IMR-90 (cell line): ENCODE results near the gene CAB39. TPM values are rescaled to one million over a fixed set of nuclear protein-coding genes. Genes with fewer than 3 reads are reported as not detected.

Experiments
- ATAC-seq: fragments of 200-7000 bp; cut with Tn5 transposase; 2 replicates; pipeline ENCODE4 v1.9.1; 2020; ENCODE audit warnings: low read depth, mild to moderate bottlenecking, moderate library complexity
- BruUV-seq: library from RNA; stranded (reverse); fragments of 400-500 nt; replicated peaks from 2 replicates; lab custom pipeline; 2021; lab: Mats Ljungman, UMichigan
- CTCF ChIA-PET: fragments of 300-600 bp; formaldehyde crosslinking; extraction: SDS; loops from one replicate; lab custom pipeline; 2021; ENCODE audit warnings: antibody characterized with exemption; lab: Yijun Ruan, JAX
- POLR2A ChIA-PET: fragments of 300-600 bp; sonication (Branson Sonifier 250); formaldehyde crosslinking; loops from one replicate; lab custom pipeline; 2022; ENCODE audit warnings: antibody characterized with exemption; ENCODE audit not compliant: unreplicated experiment; lab: Charles Lee
- DNase-seq: peaks from one replicate; pipeline ENCODE4 v3.0.0; 2013
- H2AFZ ChIP-seq: replicated peaks from 2 replicates; pipeline ENCODE3; 2013; ENCODE audit warnings: low read length, mild to moderate bottlenecking; ENCODE audit not compliant: poor library complexity
- H2AK5ac ChIP-seq: 2 replicates; pipeline ENCODE4 v1.6.1; 2013; ENCODE audit warnings: low read depth, low read length, inconsistent platforms
- H2AK9ac ChIP-seq: replicated peaks from 2 replicates; pipeline ENCODE3; 2013; ENCODE audit warnings: mild to moderate bottlenecking, low read depth, low read length, moderate library complexity; ENCODE audit not compliant: poor library complexity
- H2BK120ac ChIP-seq: 2 replicates; pipeline ENCODE4 v1.6.1; 2013; ENCODE audit warnings: low read depth, low read length, inconsistent platforms
- H2BK15ac ChIP-seq: 3 replicates; pipeline ENCODE4 v1.6.1; 2013; ENCODE audit warnings: low read depth, low read length, inconsistent platforms
- H2BK20ac ChIP-seq: 2 replicates; pipeline ENCODE4 v1.6.1; 2013; ENCODE audit warnings: low read depth, mild to moderate bottlenecking, inconsistent platforms, low read length, moderate library complexity
- H2BK5ac ChIP-seq: 2 replicates; pipeline ENCODE4 v1.6.1; 2013; ENCODE audit warnings: mild to moderate bottlenecking, low read depth, low read length, inconsistent platforms; ENCODE audit not compliant: poor library complexity, severe bottlenecking
- H3K14ac ChIP-seq: replicated peaks from 2 replicates; pipeline ENCODE4 v1.6.1; 2013; ENCODE audit warnings: low read depth, low read length, inconsistent platforms
- H3K18ac ChIP-seq: 2 replicates; pipeline ENCODE4 v1.6.1; 2013; ENCODE audit warnings: low read depth, low read length, control low read depth
- H3K23ac ChIP-seq: 2 replicates; pipeline ENCODE4 v1.6.1; 2013; ENCODE audit warnings: low read depth, low read length, inconsistent platforms
- H3K27ac ChIP-seq: 2 replicates; pipeline ENCODE4 v1.5.1; 2013; ENCODE audit warnings: mild to moderate bottlenecking, control low read depth, low read length; ENCODE audit not compliant: insufficient read depth
- H3K27me3 ChIP-seq: 2 replicates; pipeline ENCODE4 v1.6.1; 2013; ENCODE audit warnings: low read length; ENCODE audit not compliant: control insufficient read depth, insufficient read depth
- H3K36me3 ChIP-seq: 2 replicates; pipeline ENCODE4 v1.6.1; 2013; ENCODE audit warnings: low read length, mixed read lengths; ENCODE audit not compliant: control insufficient read depth, insufficient read depth
- H3K4ac ChIP-seq: 2 replicates; pipeline ENCODE4 v1.6.1; 2013; ENCODE audit warnings: low read depth, low read length, inconsistent platforms
- H3K4me1 ChIP-seq: 2 replicates; pipeline ENCODE4 v1.6.1; 2013; ENCODE audit warnings: low read length, mixed read lengths; ENCODE audit not compliant: control insufficient read depth, insufficient read depth
- H3K4me2 ChIP-seq: 2 replicates; pipeline ENCODE4 v1.6.1; 2013; ENCODE audit warnings: low read depth, mild to moderate bottlenecking, control low read depth, low read length, moderate library complexity
- H3K4me3 ChIP-seq: 2 replicates; pipeline ENCODE4 v1.5.1; 2013; ENCODE audit warnings: low read depth, mild to moderate bottlenecking, control low read depth, low read length, moderate library complexity; ENCODE audit not compliant: insufficient read depth
- H3K56ac ChIP-seq: 2 replicates; pipeline ENCODE4 v1.6.1; 2013; ENCODE audit warnings: low read length, inconsistent platforms; ENCODE audit not compliant: insufficient read depth; ENCODE audit errors: extremely low read depth
- H3K79me1 ChIP-seq, 2 experiments: 2 replicates each; pipeline ENCODE4 v1.6.1; 2013; ENCODE audit warnings: low read length in 2 of 2, inconsistent platforms in 1 of 2, low read depth in 1 of 2
- H3K9ac ChIP-seq: 2 replicates; pipeline ENCODE4 v1.6.1; 2013; ENCODE audit warnings: low read depth, low read length, control low read depth
- H3K9me1 ChIP-seq: 2 replicates; pipeline ENCODE4 v1.6.1; 2013; ENCODE audit warnings: low read length, inconsistent platforms; ENCODE audit not compliant: insufficient read depth
- H3K9me3 ChIP-seq: 2 replicates; pipeline ENCODE4 v1.6.1; 2013; ENCODE audit warnings: low read length; ENCODE audit not compliant: control insufficient read depth, insufficient read depth
- H4K20me1 ChIP-seq: 2 replicates; pipeline ENCODE4 v1.6.1; 2013; ENCODE audit warnings: low read length, inconsistent platforms; ENCODE audit not compliant: insufficient read depth
- H4K5ac ChIP-seq: 2 replicates; pipeline ENCODE4 v1.6.1; 2013; ENCODE audit warnings: mild to moderate bottlenecking, low read depth, low read length, control low read depth
- H4K8ac ChIP-seq, 2 experiments: 2 replicates each; pipeline ENCODE4 v1.6.1; 2013; ENCODE audit warnings: low read depth in 2 of 2, low read length in 2 of 2, control low read depth in 1 of 2, inconsistent platforms in 1 of 2
- H4K91ac ChIP-seq: 2 replicates; pipeline ENCODE4 v1.6.1; 2013; ENCODE audit warnings: low read depth, low read length, inconsistent platforms; ENCODE audit not compliant: insufficient read depth
- CEBPB ChIP-seq: IDR thresholded peaks from 2 replicates; pipeline ENCODE4 v1.6.1; 2012; ENCODE audit warnings: low read depth, low read length, improper control_type of control experiment
- CHD1 ChIP-seq: IDR thresholded peaks from 2 replicates; pipeline ENCODE4 v1.6.1; 2012; ENCODE audit warnings: low read depth, low read length, improper control_type of control experiment
- SMC3 ChIP-seq: fragments of 150-350 bp; IDR thresholded peaks from 2 replicates; pipeline ENCODE4 v1.6.1; 2016; ENCODE audit warnings: low read depth, mild to moderate bottlenecking, antibody characterized with exemption, low read length, moderate library complexity
- WGBS, 2 experiments: methylation state at CpG; one replicate each; pipeline versions ENCODE4 v1.1.5 to v1.1.7; 2013; ENCODE audit warnings: missing lambda C conversion rate in 2 of 2; ENCODE audit not compliant: insufficient read length in 1 of 2; ENCODE audit errors: extremely low coverage in 2 of 2; 5-methylcytosine and 5-hydroxymethylcytosine counted together
- dilution Hi-C: fragments of 300-500 bp; cut with HindIII; formaldehyde crosslinking; loops from one replicate; pipeline ENCODE4 v1.14.3; 2018; ENCODE audit warnings: low sequenced_read_pairs; ENCODE audit not compliant: unreplicated experiment
- in situ Hi-C: fragments of 300-500 bp; cut with MboI; formaldehyde crosslinking; loops from 3 replicates; pipeline ENCODE4 v1.14.3; 2019; ENCODE audit warnings: low sequenced_read_pairs, inconsistent platforms, mixed read lengths
- intact Hi-C: fragments of 100-400 bp; cut with micrococcal nuclease; formaldehyde crosslinking; loops from 2 replicates; pipeline ENCODE4 v1.10.0; 2022
- polyA plus RNA-seq, 3 experiments: library from polyadenylated mRNA; depleted of rRNA; stranded (reverse); fragments of >200 nt; gene quantifications; 2 replicates each; pipeline ENCODE4 v1.2.3, GENCODE V29; 2012; ENCODE audit warnings: low replicate concordance in 1 of 3
- total RNA-seq: library from RNA; depleted of rRNA; stranded (reverse); fragments of >200 nt; gene quantifications from 2 replicates; pipeline ENCODE4 v1.2.3, GENCODE V29; 2012

CAB39 gene
- total and polyA plus RNA-seq, 2 of the 4 experiments (the other 2 are of a cell fraction) = 38.2 to 71.7 TPM

- in situ Hi-C loops = no loop called here
- Histone ChIP-seq H2BK5ac (peak overlapping the region; percentile 81), H4K5ac (peak overlapping the region; percentile 92), H2AFZ (no peak overlapping the region), H2AK5ac (peak overlapping the region; percentile 8; the same call in 1 of the 2 replicates), H3K9me1 (peaks cover 16% of the 10 kb centered on the region), H3K4me3 (no peak overlapping the region), H3K79me1 (peaks cover 32 to 73% of the 10 kb centered on the region in 2 experiments), H4K91ac (peak overlapping the region; percentile 29), H3K4me2 (peak overlapping the region; percentile 90), H3K36me3 (peaks cover 11% of the 10 kb centered on the region), H3K18ac (peak overlapping the region; percentile 96), H2AK9ac (no peak overlapping the region), H3K4ac (peak overlapping the region; percentile 65), H3K9me3 (no peaks in the 10 kb centered on the region), H2BK15ac (peak overlapping the region; percentile 4; the same call in 1 of the 3 replicates), H4K8ac (peak overlapping the region in 1 of 2 experiments; percentile 12; a peak in 1 of 4 replicates), H3K27ac (peak overlapping the region; percentile 90; the same call in 1 of the 2 replicates), H3K9ac (no peak overlapping the region), H3K4me1 (peaks cover 22% of the 10 kb centered on the region), H2BK20ac (peak overlapping the region; percentile 58), H2BK120ac (peak overlapping the region; percentile 61), H4K20me1 (peaks cover 62% of the 10 kb centered on the region), H3K56ac (no peak overlapping the region), H3K27me3 (no peaks in the 10 kb centered on the region), H3K23ac (peak overlapping the region; percentile 44; the same call in 1 of the 2 replicates), H3K14ac (peak overlapping the region; percentile 10; the same call in 1 of the 2 replicates)
- TF ChIP-seq CHD1 (no peak), SMC3 (no peak), CEBPB (peak; percentile 98)
- intact Hi-C loops = loop anchor here (1.0 to 5.0 kb wide), 2 partner anchors 35 to 42 kb away; no protein-coding TSS in a partner anchor
- no TSS peak for BruUV-seq
- ATAC-seq (peak; percentile 69), DNase-seq (peak; percentile 94)
- WGBS, 2 experiments = no CpG with 5 or more reads among the region's 6 CpGs
- dilution Hi-C loops = no loop called here
- ChIA-PET CTCF (interaction anchor here (0.6 kb wide), 1 partner anchor 36 kb away, joined by 3 read pairs; no protein-coding TSS in a partner anchor), POLR2A (no interaction called here)
Observed at GRCh38 chr2:230758566-230759480, 46.2 kb downstream of the CAB39 start.
